Hepatocyte (in vitro differentiated cells): ENCODE results near the gene CASD1.

Experiments used
- CTCF ChIP-seq: fragments of 200-600 bp; sonication (generic); IDR thresholded peaks from 2 replicates; pipeline ENCODE4 v1.5.1; 2016; ENCODE audit warnings: antibody characterized with exemption, mild to moderate bottlenecking; ENCODE audit not compliant: poor library complexity
- EZH2 ChIP-seq: fragments of 200-600 bp; sonication (generic); IDR thresholded peaks from 2 replicates; pipeline ENCODE4 v1.6.1; 2016; ENCODE audit warnings: antibody characterized with exemption, mild to moderate bottlenecking, borderline replicate concordance

DNA sequence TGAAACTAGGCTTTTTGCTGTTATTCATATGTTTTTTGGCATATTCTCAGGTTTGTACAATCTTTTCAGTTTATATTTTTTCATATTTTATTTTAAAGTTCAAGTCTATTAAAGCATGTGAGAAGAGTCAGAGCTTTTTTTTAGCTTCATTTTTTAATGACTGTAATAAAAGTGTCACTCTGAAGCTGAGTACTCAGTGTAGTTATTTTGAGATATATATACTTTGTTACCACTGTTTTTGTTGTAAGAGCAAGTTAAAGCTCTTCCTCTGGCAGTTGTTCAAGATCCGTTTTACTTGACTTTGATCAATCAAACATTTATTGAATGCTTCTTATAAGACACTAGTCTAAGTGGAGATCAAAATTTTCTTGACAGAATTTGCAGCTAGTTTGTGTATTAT lies 37.5 kb downstream of the CASD1 start:
- no peak for TF ChIP-seq CTCF
- no peak for TF ChIP-seq EZH2
